ENCODE measurements around the gene TOE1.

Gene TOE1

GRCh38 chr1:45344499-45344898 is 4.5 kb downstream of the TOE1 start:
- Histone ChIP-seq H3K27me3 (ENCODE audit: control insufficient read depth, low read length) (no peaks in the 10 kb centered on the region), H3K79me2 (ENCODE audit: control insufficient read depth, low read length) (peaks cover 36% of the 10 kb centered on the region), H3K36me3 (ENCODE audit: control insufficient read depth, low read length) (peaks cover 70% of the 10 kb centered on the region), H3K4me2 (ENCODE audit: low read length) (no peak overlapping the region), H3K9me3 (ENCODE audit: control insufficient read depth, insufficient read depth, low read length) (no peaks in the 10 kb centered on the region), H4K20me1 (ENCODE audit: control insufficient read depth, insufficient read depth, low read depth, low read length) (no peaks in the 10 kb centered on the region), H3K27ac (ENCODE audit: low read depth, low read length) (no peak overlapping the region), H3K4me3 (ENCODE audit: low read length) (no peak overlapping the region), H3K9me2 (replicated peaks; ENCODE audit: control insufficient read depth, low read length) (no peaks in the 10 kb centered on the region), H3F3A (ENCODE audit: control insufficient read depth, insufficient read depth) (peaks cover 9% of the 10 kb centered on the region; the same call in 1 of the 2 replicates), H3K4me1 (ENCODE audit: control insufficient read depth, low read length) (peaks cover 14% of the 10 kb centered on the region)
- TF ChIP-seq, protein P1, sequence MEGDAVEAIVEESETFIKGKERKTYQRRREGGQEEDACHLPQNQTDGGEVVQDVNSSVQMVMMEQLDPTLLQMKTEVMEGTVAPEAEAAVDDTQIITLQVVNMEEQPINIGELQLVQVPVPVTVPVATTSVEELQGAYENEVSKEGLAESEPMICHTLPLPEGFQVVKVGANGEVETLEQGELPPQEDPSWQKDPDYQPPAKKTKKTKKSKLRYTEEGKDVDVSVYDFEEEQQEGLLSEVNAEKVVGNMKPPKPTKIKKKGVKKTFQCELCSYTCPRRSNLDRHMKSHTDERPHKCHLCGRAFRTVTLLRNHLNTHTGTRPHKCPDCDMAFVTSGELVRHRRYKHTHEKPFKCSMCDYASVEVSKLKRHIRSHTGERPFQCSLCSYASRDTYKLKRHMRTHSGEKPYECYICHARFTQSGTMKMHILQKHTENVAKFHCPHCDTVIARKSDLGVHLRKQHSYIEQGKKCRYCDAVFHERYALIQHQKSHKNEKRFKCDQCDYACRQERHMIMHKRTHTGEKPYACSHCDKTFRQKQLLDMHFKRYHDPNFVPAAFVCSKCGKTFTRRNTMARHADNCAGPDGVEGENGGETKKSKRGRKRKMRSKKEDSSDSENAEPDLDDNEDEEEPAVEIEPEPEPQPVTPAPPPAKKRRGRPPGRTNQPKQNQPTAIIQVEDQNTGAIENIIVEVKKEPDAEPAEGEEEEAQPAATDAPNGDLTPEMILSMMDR (IDR thresholded peaks at IDR 0.05; ENCODE audit: low read depth, low read length, poor library complexity, severe bottlenecking) = no peak
- no peak for TF ChIP-seq EZH2phosphoT487 (IDR thresholded peaks at IDR 0.05; ENCODE audit: borderline replicate concordance, low read length)

GRCh38 chr1:45345014-45345413 is 5.0 kb downstream of the TOE1 start:
- Histone ChIP-seq H3K4me3 (ENCODE audit: low read length) (no peak overlapping the region), H3K9me3 (ENCODE audit: control insufficient read depth, insufficient read depth, low read length) (no peaks in the 10 kb centered on the region), H3K9me2 (replicated peaks; ENCODE audit: control insufficient read depth, low read length) (no peaks in the 10 kb centered on the region), H3K36me3 (ENCODE audit: control insufficient read depth, low read length) (peaks cover 67% of the 10 kb centered on the region), H3F3A (ENCODE audit: control insufficient read depth, insufficient read depth) (peaks cover 9% of the 10 kb centered on the region; the same call in 1 of the 2 replicates), H3K79me2 (ENCODE audit: control insufficient read depth, low read length) (peaks cover 32% of the 10 kb centered on the region), H3K4me2 (ENCODE audit: low read length) (no peak overlapping the region), H3K27ac (ENCODE audit: low read depth, low read length) (no peak overlapping the region), H3K4me1 (ENCODE audit: control insufficient read depth, low read length) (peaks cover 14% of the 10 kb centered on the region), H3K27me3 (ENCODE audit: control insufficient read depth, low read length) (no peaks in the 10 kb centered on the region), H4K20me1 (ENCODE audit: control insufficient read depth, insufficient read depth, low read depth, low read length) (no peaks in the 10 kb centered on the region)
- TF ChIP-seq, protein P1 (IDR thresholded peaks at IDR 0.05; ENCODE audit: low read depth, low read length, poor library complexity, severe bottlenecking) = no peak
- no peak for TF ChIP-seq EZH2phosphoT487 (IDR thresholded peaks at IDR 0.05; ENCODE audit: borderline replicate concordance, low read length)

DNA sequence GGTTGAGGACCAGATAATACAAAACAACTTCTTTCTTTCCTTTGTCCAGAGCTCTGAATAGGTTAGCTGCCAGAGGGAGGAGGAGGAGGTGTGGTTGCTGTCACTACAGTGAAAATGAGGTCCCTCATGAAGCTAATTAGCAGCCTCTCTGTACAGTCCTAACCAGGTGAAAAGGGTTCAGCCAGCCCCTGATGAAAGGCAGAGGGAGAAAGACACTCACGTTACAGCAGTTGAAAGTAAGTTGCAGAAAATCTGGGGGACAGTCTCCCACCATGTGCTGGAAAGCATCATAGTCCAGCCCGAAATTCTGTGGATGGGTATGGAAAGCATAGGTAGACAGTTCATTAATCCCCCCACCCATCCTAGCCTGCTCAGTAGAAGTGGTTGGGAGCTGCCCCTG is 6.5 kb downstream of the TOE1 start:
- Histone ChIP-seq H3K4me1 (ENCODE audit: control insufficient read depth, low read length) (peaks cover 7% of the 10 kb centered on the region), H3K9me2 (replicated peaks; ENCODE audit: control insufficient read depth, low read length) (no peaks in the 10 kb centered on the region), H3K27ac (ENCODE audit: low read depth, low read length) (no peak overlapping the region), H3K4me3 (ENCODE audit: low read length) (no peak overlapping the region), H3K36me3 (ENCODE audit: control insufficient read depth, low read length) (peaks cover 53% of the 10 kb centered on the region), H3K79me2 (ENCODE audit: control insufficient read depth, low read length) (peaks cover 17% of the 10 kb centered on the region), H4K20me1 (ENCODE audit: control insufficient read depth, insufficient read depth, low read depth, low read length) (no peaks in the 10 kb centered on the region), H3K9me3 (ENCODE audit: control insufficient read depth, insufficient read depth, low read length) (no peaks in the 10 kb centered on the region), H3K27me3 (ENCODE audit: control insufficient read depth, low read length) (no peaks in the 10 kb centered on the region), H3K4me2 (ENCODE audit: low read length) (no peak overlapping the region), H3F3A (ENCODE audit: control insufficient read depth, insufficient read depth) (peaks cover 9% of the 10 kb centered on the region; the same call in 1 of the 2 replicates)
- TF ChIP-seq, protein P1 (IDR thresholded peaks at IDR 0.05; ENCODE audit: low read depth, low read length, poor library complexity, severe bottlenecking) = no peak
- no peak for TF ChIP-seq EZH2phosphoT487 (IDR thresholded peaks at IDR 0.05; ENCODE audit: borderline replicate concordance, low read length)
